ENCODE measurements around the gene SNW1. TPM values are rescaled to one million over a fixed set of nuclear protein-coding genes. Genes with fewer than 3 reads are reported as not detected.

The SNW1 gene
- polyA plus RNA-seq, 1 donor = 89.4 TPM

Other genes starting within 250 kb of the SNW1 start
- gene SPTLC2, start 144.5 kb downstream of the SNW1 start, polyA plus RNA-seq (ENCODE audit: insufficient read length) = 78.0 TPM
- gene ALKBH1, start 53.1 kb downstream of the SNW1 start, polyA plus RNA-seq (ENCODE audit: insufficient read length) = 17.2 TPM
- gene SLIRP, start 53.1 kb downstream of the SNW1 start, polyA plus RNA-seq (ENCODE audit: insufficient read length) = 95.0 TPM
- gene ADCK1, start 39.0 kb upstream of the SNW1 start, polyA plus RNA-seq (ENCODE audit: insufficient read length) = 11.9 TPM